ENCODE data around the gene UTP25. TPM values are rescaled to one million over a fixed set of nuclear protein-coding genes. Genes with fewer than 3 reads are reported as not detected.

The UTP25 gene, protein sequence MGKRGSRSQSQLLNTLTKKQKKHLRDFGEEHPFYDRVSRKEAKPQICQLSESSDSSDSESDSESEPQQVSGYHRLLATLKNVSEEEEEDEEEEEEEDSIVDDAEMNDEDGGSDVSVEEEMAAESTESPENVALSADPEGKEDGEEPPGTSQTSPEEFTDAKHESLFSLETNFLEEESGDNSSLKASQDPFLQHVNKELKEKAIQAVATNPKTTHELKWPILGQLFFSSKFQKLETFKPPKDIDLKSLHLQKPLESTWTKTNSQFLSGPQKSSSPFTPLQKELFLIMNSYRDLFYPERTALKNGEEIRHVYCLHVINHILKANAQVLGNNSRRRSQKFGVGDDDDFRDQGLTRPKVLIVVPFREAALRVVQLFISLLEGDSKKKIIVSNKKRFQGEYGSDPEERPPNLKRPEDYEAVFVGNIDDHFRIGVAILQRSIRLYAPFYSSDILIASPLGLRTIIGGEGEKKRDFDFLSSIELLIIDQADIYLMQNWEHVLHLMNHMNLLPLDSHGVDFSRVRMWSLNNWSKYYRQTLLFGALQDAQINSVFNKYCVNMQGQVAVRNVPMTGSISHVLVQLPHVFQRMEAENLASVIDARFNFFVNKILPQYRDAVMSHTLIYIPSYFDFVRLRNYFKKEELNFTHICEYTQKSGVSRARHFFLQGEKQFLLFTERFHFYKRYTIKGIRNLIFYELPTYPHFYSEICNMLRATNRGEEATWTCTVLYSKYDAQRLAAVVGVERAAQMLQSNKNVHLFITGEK
- 10.3 to 13.0 TPM (median 10.7 TPM) in 5 replicates for total RNA-seq (2022; extraction: Qiagen RNA extraction)

DNA sequence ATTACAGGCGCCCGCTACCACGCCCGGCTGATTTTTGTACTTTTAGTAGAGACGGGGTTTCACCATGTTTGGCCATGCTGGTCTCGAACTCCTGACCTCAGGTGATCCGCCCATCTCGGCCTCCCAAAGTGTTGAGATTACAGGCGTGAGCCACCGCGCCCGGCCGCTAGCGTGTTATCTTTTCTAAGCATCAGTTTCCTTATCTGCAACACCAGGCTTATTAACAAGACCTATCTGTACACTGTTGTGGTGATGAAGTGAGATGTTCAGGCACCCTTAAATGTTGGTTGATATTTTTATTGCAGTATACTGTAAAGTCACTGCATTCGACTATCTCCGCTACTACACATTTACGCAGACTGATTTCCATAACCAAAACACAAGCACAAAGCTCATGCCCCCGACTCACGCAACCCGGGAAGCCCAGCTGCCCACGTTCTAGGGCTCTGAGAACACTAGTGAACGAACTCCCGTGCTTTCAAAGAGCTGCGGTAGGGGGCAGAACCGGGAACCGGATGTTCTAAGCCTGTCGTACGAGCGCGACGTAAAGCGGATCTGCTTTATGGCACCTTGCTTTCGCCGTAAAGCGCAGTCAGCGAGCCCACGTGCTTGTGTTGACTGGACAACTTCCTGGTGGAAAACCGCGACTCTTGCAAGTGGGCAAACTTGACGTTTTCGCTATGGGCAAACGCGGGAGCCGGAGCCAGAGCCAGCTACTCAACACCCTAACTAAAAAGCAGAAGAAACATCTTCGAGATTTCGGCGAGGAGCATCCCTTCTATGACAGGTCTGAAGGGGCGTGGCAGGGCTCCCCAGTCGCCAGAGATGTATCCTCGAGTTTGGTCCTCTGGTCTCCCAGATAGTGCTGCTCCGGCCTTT lies at the start of gene UTP25:
Gene UTP25, plus strand, starts transcription at position 589 of the 879 bp plus-strand sequence. Its CDS starts 92 bp downstream, at position 681.

DNA sequence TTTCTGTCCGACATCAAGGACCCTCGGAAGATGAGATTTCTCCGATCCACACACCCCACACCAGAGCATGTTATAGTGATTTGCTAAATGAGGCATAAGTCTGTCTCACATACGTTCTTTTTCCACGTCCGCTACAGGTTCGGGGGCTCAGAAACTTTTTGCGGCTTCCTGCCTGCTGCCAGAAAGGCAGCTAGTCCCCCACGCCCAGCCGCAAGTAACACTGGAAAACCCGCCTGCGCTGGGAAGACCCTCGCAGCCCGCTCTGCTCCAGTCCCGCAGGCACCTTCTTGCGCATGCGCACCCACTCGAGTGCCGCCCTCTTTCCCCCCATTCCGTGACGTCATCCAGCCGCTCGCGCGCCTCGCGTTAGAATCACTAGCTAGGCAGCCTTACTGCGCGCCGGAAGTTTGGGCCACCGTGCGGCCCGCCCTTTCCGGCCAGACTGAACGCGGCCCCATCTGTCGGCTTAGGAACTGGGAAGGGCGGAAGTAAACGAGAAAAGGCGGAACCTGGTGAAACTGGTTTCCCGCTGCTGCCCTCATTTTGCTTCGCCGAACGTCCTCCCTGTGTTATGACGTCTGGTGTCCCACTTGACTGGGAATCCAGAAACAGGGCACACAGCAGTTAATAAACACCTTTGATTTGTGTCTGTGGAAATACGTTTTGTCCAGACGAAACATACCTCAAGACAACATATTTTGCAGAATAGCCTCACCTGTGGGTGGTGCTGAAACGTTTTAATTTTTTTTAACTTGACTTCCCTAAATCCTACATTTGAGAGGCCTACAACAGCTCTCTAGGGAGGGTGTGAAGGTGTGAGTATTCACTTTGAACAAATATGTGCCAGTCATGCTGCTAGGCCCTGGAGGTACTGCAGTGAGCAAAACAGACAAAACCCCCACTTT lies 43.3 kb upstream of the UTP25 start, which contains the start of gene C1orf74:
Gene C1orf74, minus strand, starts transcription at position 295 of the 905 bp plus-strand sequence. CDS start 925 bp downstream, outside the sequence.

GRCh38 chr1:209805875-209806760 lies 21.7 kb upstream of the UTP25 start, which contains the start of gene IRF6:
IRF6 (minus strand) TSS chr1:209806142; CDS start chr1:209801413, 4,729 bp downstream.

Other genes starting within 250 kb of the UTP25 start
- 0.25 to 0.38 TPM (median 0.28 TPM) in 5 replicates for gene CAMK1G, start 244.3 kb upstream of the UTP25 start, total RNA-seq (2022; extraction: Qiagen RNA extraction)
- gene LAMB3, start 175.5 kb upstream of the UTP25 start, total RNA-seq (2022; extraction: Qiagen RNA extraction) = 18.6 to 23.5 TPM (median 21.0 TPM) in 5 replicates
- gene G0S2, start 152.6 kb upstream of the UTP25 start, total RNA-seq (2022; extraction: Qiagen RNA extraction) = 3.8 to 4.6 TPM (median 4.0 TPM) in 5 replicates
- gene HSD11B1, start 123.1 kb upstream of the UTP25 start, total RNA-seq (2022; extraction: Qiagen RNA extraction) = 0.09 to 0.60 TPM (median 0.47 TPM) in 5 replicates
- gene TRAF3IP3, start 71.9 kb upstream of the UTP25 start, total RNA-seq (2022; extraction: Qiagen RNA extraction) = not detected in 5 replicates
- gene C1orf74, start 43.4 kb upstream of the UTP25 start, total RNA-seq (2022; extraction: Qiagen RNA extraction) = 1.1 to 1.9 TPM (median 1.6 TPM) in 5 replicates
- gene IRF6, start 21.8 kb upstream of the UTP25 start, total RNA-seq (2022; extraction: Qiagen RNA extraction) = 0.15 to 0.18 TPM (median 0.18 TPM) in 5 replicates
- gene SYT14, start 110.2 kb downstream of the UTP25 start, total RNA-seq (2022; extraction: Qiagen RNA extraction) = 0.06 to 0.09 TPM (median 0.08 TPM) in 5 replicates